Heart left ventricle (tissue), 16 donors: ENCODE results near the gene VWC2L. TPM values are rescaled to one million over a fixed set of nuclear protein-coding genes. Genes with fewer than 3 reads are reported as not detected.
A peak's percentile ranks its signal among the peaks of the same experiment; 100 is the strongest.

Experiments
- ATAC-seq, 4 donors: fragments of 200-7000 bp; cut with Tn5 transposase; one replicate each; pipeline ENCODE4 v1.9.1; 2020 to 2022; ENCODE audit warnings: moderate library complexity in 4 of 4, mild to moderate bottlenecking in 3 of 4, moderate number of reproducible peaks in 1 of 4
- DNase-seq, 5 donors: peaks; one replicate each; pipeline ENCODE4 v3.0.0-alpha.2; 2020
- H3K27ac ChIP-seq, 12 donors: fragments of 200-600 bp; sonication (generic) in 4 of 12; one replicate each; pipeline versions ENCODE4 v1.5.0 to v1.8.0; 2016 to 2022; ENCODE audit warnings: mild to moderate bottlenecking in 2 of 12
- H3K27me3 ChIP-seq, 9 donors: fragments of 200-600 bp; sonication (generic) in 2 of 9; one replicate each; pipeline versions ENCODE4 v1.5.1 to v1.8.0; 2016 to 2022; ENCODE audit warnings: mild to moderate bottlenecking in 3 of 9
- H3K36me3 ChIP-seq, 9 donors: fragments of 200-600 bp; sonication (generic) in 2 of 9; one replicate each; pipeline versions ENCODE4 v1.5.0 to v1.8.0; 2018 to 2022; ENCODE audit warnings: mild to moderate bottlenecking in 2 of 9
- H3K4me1 ChIP-seq, 12 donors: fragments of 200-600 bp; sonication (generic) in 4 of 12; one replicate each; pipeline versions ENCODE4 v1.5.0 to v1.8.0; 2016 to 2022; ENCODE audit warnings: mild to moderate bottlenecking in 3 of 12
- H3K4me3 ChIP-seq, 12 donors: fragments of 200-600 bp; sonication (generic) in 4 of 12; one replicate each; pipeline versions ENCODE4 v1.5.0 to v1.8.0; 2017 to 2022; ENCODE audit warnings: mild to moderate bottlenecking in 9 of 12, moderate library complexity in 4 of 12
- H3K9me3 ChIP-seq, 12 donors: fragments of 200-600 bp; sonication (generic) in 4 of 12; one replicate each; pipeline versions ENCODE4 v1.5.0 to v1.8.0; 2016 to 2022; ENCODE audit warnings: mild to moderate bottlenecking in 1 of 12
- POLR2A ChIP-seq, 2 donors: fragments of 450-650 bp; IDR thresholded peaks; one replicate each; pipeline ENCODE4 v1.6.1; 2017; ENCODE audit warnings: antibody characterized with exemption in 2 of 2, mild to moderate bottlenecking in 2 of 2, moderate library complexity in 2 of 2
- WGBS, 4 donors: extraction: QIAGEN DNeasy Blood & Tissue Kit in 2 of 4; methylation state at CpG; one replicate each; pipeline versions ENCODE4 v1.1.5 to v1.1.7; 2013 to 2018; 5-methylcytosine and 5-hydroxymethylcytosine counted together
- intact Hi-C, 10 donors: fragments of 100-400 bp; cut with DNase I; formaldehyde crosslinking; loops; one replicate each; pipeline versions ENCODE4 v1.11.1 to v1.14.2; 2022
- polyA plus RNA-seq, 2 donors: library from polyadenylated mRNA; stranded (reverse); fragments of 200-250 nt; gene quantifications; one replicate each; pipeline ENCODE4 v1.2.3, GENCODE V29; 2013
- total RNA-seq, 9 donors: library from RNA; depleted of rRNA in 2 of 9; stranded (reverse); fragments of >200 nt in 2 of 9; fragmentation: NEBNext Ultra II Directional in 3 of 9; extraction: Animal tissue kit (Norgen Biotek cat#: 25700) in 3 of 9; gene quantifications; one replicate each; pipeline versions ENCODE4 v1.1.0 to v1.2.4, GENCODE V29; 2016 to 2023
- TF ChIP-seq, protein P1 (sequence below), 12 donors: fragments of 200-600 bp; sonication (generic) in 4 of 12; IDR thresholded peaks; one replicate each; pipeline versions ENCODE4 v1.5.0 to v1.8.0; 2018 to 2022; ENCODE audit warnings: antibody characterized with exemption in 12 of 12, mild to moderate bottlenecking in 5 of 12
- donor health status: ischemic (EF 13 %, LVEDD 7.1; RV severe dilation, severe dysfunction).
- donor health status: healthy with polysubstance abuse.
- donor health status: DM: no; HTN: yes; CAD: no.
- donor health status: DM: no; HTN: no; CAD: no.
- donor health status: ischemic (EF 25% LVEDD 6.9; RV normal size, moderate dysfunction).
- donor health status: ischemic (EF 25% LVEDD 5.7; RV mildly dilated, moderate dysfunction).
- donor health status: healthy.
- donor health status: DM: yes; HTN: yes; CAD: no.
- donor health status: ischemic (EF 35%, LVEDD 5.7; RV mildly dilated, moderate dysfunction).
- donor health status: nonischemic (EF 11% LVEDD 7.7; RV severe dilation, severe dysfunction).
- donor health status: DM: yes; HTN: yes; CAD: no.
- donor health status: PGD.
- donor health status: ischemic (EF 29% LVEDD 5.4; RV normal size, mild dysfunction).
- donor health status: nonischemic (EF 23%, LVEDD 6.1; RV moderate dilation, normal function).

VWC2L gene
- total and polyA plus RNA-seq, 11 donors = 0.13 TPM; not detected in 10

DNA sequence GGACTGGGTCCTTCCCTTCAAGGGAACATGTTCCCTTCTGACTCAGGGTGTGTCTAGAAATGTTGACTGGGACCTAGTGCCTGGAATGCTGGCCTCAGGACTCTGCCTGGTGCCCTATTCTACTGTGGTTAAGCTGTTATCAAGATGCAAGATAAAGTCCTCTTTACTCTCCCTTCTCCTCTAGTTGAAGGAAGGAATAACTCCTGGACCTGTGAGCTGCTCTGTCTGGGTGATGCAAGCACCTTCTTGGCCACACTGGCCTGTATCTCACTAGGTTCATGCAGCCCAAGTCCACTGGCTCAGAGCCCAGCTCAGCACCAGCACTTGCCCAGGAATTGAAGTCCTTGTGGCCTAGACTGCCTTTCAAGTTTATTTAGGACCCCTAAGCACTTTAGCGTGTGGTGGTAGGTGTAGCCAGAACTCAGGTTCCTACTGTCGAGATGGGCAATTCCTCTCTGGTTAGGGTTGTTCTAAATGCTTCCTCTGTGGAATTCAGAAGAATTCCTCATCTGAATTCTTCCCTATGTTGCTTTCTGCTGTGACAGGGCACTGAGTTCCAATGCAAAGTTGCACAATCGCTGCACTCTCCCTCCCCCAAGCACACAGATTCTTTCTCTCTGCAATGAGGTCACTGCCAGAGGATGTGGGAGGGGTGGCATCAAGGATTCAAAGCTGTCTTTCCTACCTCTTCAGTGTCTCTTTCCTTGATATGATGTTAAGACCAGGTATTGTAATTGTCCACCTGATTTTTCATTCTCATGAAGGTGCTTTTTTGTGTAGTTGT, 54.7 kb downstream of the VWC2L start:
- peak in 3 of 5 donors; percentile 49 to 74 (median 62) for DNase-seq
- peak; percentile 47 to 83 (median 76) for ATAC-seq
- H3K4me1 ChIP-seq = peaks cover 0 to 11% (median 0%) of the 10 kb centered on the region in 12 donors
- H3K36me3 ChIP-seq = no peaks in the 10 kb centered on the region
- TF ChIP-seq, protein P1, sequence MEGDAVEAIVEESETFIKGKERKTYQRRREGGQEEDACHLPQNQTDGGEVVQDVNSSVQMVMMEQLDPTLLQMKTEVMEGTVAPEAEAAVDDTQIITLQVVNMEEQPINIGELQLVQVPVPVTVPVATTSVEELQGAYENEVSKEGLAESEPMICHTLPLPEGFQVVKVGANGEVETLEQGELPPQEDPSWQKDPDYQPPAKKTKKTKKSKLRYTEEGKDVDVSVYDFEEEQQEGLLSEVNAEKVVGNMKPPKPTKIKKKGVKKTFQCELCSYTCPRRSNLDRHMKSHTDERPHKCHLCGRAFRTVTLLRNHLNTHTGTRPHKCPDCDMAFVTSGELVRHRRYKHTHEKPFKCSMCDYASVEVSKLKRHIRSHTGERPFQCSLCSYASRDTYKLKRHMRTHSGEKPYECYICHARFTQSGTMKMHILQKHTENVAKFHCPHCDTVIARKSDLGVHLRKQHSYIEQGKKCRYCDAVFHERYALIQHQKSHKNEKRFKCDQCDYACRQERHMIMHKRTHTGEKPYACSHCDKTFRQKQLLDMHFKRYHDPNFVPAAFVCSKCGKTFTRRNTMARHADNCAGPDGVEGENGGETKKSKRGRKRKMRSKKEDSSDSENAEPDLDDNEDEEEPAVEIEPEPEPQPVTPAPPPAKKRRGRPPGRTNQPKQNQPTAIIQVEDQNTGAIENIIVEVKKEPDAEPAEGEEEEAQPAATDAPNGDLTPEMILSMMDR (IDR thresholded peaks at IDR 0.05) = no peak
- no peak for TF ChIP-seq POLR2A (IDR thresholded peaks at IDR 0.05)
- peak overlapping the region in 1 of 12 donors; percentile 25 for H3K27ac ChIP-seq
- H3K9me3 ChIP-seq = peaks cover 0 to 5% (median 0%) of the 10 kb centered on the region in 12 donors
- WGBS, 4 donors = 48 to 66% (median 51%) methylated on average over 3 of the region's 3 CpGs
- peak overlapping the region in 1 of 12 donors; percentile 3 for H3K4me3 ChIP-seq
- H3K27me3 ChIP-seq = no peaks in the 10 kb centered on the region
- intact Hi-C loops = no loop called here

DNA sequence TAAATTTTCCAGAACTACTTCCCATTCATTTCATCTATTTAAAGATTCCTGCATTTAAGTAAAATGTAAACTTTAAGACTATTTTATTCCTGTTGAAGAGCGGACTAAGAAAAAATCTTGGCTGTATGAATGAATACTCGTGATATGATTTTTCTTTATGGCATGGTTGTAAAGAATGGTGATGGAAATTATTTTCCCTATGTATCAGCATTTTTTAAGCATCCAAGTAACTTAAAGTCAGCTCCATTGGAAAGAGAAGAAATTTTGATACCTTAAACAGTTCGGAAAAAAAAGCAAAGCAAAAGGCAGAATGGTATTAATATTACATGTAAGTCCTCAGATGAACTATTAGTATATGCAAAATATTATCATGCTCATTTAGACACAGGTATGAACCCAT, 58.9 kb downstream of the VWC2L start:
- Histone ChIP-seq H3K9me3 (no peaks in the 10 kb centered on the region), H3K4me3 (no peak overlapping the region), H3K4me1 (peaks cover 0 to 11% (median 0%) of the 10 kb centered on the region in 12 donors), H3K27me3 (no peaks in the 10 kb centered on the region), H3K27ac (no peak overlapping the region), H3K36me3 (no peaks in the 10 kb centered on the region)
- no peak for TF ChIP-seq POLR2A (IDR thresholded peaks at IDR 0.05)
- ATAC-seq (no peak), DNase-seq (no peak)
- intact Hi-C loops = no loop called here
- WGBS, 4 donors = 79 to 89% (median 85%) methylated on average over 3 of the region's 3 CpGs

DNA sequence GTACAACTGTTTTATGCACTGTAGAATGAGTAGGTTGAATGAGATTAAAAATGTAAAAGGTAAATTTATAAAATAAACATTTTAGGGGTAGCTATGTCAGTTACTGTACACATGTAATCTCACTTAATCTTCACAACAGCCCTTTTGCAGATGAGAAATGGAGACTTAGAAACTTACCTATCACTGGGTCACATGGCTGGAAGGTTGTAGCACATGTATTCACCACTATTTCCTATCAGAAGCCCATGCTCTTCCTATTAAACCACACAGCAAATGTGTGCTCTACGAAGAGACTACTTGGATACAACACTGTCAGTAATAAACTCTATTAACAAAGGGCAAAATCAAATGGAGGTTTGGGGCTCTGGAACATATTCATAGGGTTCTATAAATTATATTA, 60.5 kb downstream of the VWC2L start:
- no peak overlapping the region for H3K4me3 ChIP-seq
- TF ChIP-seq POLR2A (IDR thresholded peaks at IDR 0.05) = no peak
- TF ChIP-seq, protein P1 (IDR thresholded peaks at IDR 0.05) = no peak
- intact Hi-C loops = no loop called here

DNA sequence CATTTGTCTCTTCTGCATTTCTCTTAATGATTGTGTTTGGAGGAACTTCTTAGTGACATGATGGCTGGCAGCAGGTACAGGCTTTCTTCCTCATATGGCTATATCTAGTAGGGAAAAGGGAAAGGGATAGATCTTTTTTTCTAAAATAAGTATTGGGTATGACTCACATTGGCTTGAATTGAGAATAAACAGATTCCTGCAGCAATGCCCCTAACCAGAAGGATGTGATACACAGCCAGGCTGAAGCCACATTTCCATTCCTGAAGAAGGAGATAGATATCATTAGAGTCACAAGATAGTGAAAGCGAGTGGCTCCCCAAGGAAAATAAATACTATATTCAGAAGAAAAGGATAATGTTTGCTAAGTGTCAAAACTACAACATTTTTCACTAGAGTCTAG, 61.1 kb downstream of the VWC2L start:
- ATAC-seq (no peak), DNase-seq (no peak)
- WGBS, 4 donors = 71 to 85% (median 81%) methylated on average over 1 of the region's 1 CpG
- H3K4me3 ChIP-seq = no peak overlapping the region
- no peaks in the 10 kb centered on the region for H3K4me1 ChIP-seq
- no peak overlapping the region for H3K27ac ChIP-seq
- no peaks in the 10 kb centered on the region for H3K36me3 ChIP-seq
- no peaks in the 10 kb centered on the region for H3K9me3 ChIP-seq
- intact Hi-C loops = no loop called here
- no peaks in the 10 kb centered on the region for H3K27me3 ChIP-seq
- TF ChIP-seq, protein P1 (IDR thresholded peaks at IDR 0.05) = no peak
- no peak for TF ChIP-seq POLR2A (IDR thresholded peaks at IDR 0.05)

More for the DNA sequence above, 60.5 kb downstream of the VWC2L start:
- ATAC-seq = no peak
- WGBS, 4 donors = 83 to 90% (median 87%) methylated on average over 1 of the region's 1 CpG
- Histone ChIP-seq H3K4me1 (no peaks in the 10 kb centered on the region), H3K27me3 (no peaks in the 10 kb centered on the region), H3K9me3 (no peaks in the 10 kb centered on the region), H3K36me3 (no peaks in the 10 kb centered on the region), H3K27ac (no peak overlapping the region)
- DNase-seq = no peak
